Gastrocnemius medialis (tissue), 4 donors: ENCODE results near the gene CRIP1.

ENCODE experiments used
- POLR2A ChIP-seq, 2 donors: fragments of 450-650 bp; IDR thresholded peaks; one replicate each; pipeline ENCODE4 v1.6.1; 2017; ENCODE audit warnings: antibody characterized with exemption in 2 of 2, mild to moderate bottlenecking in 2 of 2, moderate library complexity in 2 of 2
- TF ChIP-seq, protein P1 (sequence below), 5 experiments: fragments of 450-650 bp in 3 of 5; fragments of 200-600 bp in 2 of 5; sonication (generic) in 2 of 5; IDR thresholded peaks in 4 of 5; conservative IDR thresholded peaks in 1 of 5; 1 replicate in 4 of 5; 2 replicates in 1 of 5; pipeline ENCODE4 v1.5.1; 2016 to 2019; ENCODE audit warnings: antibody characterized with exemption in 5 of 5, mild to moderate bottlenecking in 3 of 5, moderate library complexity in 3 of 5

DNA sequence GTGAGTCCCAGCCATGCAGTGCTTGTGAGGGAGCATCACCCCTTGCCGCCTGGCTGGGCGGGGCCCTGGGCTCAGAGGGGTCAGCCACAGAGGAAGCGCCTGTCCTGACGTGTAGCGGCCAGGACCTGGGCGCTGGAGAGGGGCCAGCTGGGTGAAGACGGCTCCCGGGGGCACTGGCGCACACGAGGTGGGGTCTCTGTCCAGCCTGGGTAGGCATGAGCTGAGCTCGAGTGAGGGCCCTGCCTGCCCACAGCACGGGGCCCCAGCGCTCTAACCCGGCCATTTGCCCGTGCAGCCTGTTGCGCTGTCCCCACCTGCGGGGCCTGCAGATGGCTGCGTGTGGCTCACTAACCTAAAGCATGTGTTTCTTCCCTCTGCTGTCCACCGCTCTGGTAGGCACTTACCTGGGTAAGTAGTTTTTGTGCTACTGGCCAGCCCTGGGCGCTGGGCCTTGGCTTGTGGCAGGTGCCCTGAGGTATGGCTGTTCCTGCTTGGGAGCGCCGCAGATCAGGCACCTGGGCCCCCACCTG is 18.7 kb upstream of the CRIP1 start:
- TF ChIP-seq, protein P1, sequence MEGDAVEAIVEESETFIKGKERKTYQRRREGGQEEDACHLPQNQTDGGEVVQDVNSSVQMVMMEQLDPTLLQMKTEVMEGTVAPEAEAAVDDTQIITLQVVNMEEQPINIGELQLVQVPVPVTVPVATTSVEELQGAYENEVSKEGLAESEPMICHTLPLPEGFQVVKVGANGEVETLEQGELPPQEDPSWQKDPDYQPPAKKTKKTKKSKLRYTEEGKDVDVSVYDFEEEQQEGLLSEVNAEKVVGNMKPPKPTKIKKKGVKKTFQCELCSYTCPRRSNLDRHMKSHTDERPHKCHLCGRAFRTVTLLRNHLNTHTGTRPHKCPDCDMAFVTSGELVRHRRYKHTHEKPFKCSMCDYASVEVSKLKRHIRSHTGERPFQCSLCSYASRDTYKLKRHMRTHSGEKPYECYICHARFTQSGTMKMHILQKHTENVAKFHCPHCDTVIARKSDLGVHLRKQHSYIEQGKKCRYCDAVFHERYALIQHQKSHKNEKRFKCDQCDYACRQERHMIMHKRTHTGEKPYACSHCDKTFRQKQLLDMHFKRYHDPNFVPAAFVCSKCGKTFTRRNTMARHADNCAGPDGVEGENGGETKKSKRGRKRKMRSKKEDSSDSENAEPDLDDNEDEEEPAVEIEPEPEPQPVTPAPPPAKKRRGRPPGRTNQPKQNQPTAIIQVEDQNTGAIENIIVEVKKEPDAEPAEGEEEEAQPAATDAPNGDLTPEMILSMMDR (IDR thresholded peaks at IDR 0.05 in 4 of 5, conservative IDR thresholded peaks at IDR 0.05 in 1 of 5), result no peak
- no peak for TF ChIP-seq POLR2A (IDR thresholded peaks at IDR 0.05)
